ENCODE measurements around the gene ASTN2.

The ASTN2 gene

DNA sequence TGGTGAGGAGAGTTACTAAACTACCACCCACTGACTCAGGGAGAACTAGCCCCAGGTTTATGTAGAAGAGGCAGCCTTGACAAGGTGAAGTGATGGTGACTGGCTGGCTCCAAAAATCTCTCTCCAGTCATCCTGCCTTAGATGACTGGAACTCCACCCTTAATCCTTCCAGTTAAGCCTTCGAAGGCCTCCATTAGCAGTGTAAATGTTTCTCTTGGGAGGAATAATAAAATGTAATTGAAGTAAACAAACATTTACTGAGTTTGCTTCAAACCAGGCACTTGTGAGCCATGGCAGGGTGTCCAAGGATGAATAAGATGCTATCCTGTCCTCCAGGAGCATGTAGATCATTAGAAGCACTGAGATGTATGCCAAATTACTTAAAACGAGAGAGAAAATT is 35.5 kb downstream of the ASTN2 start:
- Histone ChIP-seq H3K27me3 (ENCODE audit: control insufficient read depth, low read length) (no peaks in the 10 kb centered on the region), H4K20me1 (ENCODE audit: control insufficient read depth, insufficient read depth, low read depth, low read length) (no peaks in the 10 kb centered on the region), H3K36me3 (ENCODE audit: control insufficient read depth, low read length) (peaks cover 17% of the 10 kb centered on the region), H3K27ac (ENCODE audit: low read depth, low read length) (no peak overlapping the region), H3K79me2 (ENCODE audit: control insufficient read depth, low read length) (peaks cover 32% of the 10 kb centered on the region), H3K4me2 (ENCODE audit: low read length) (no peak overlapping the region), H3K4me3 (ENCODE audit: low read length) (no peak overlapping the region), H3K9me2 (replicated peaks; ENCODE audit: control insufficient read depth, low read length) (no peaks in the 10 kb centered on the region), H3K9me3 (ENCODE audit: control insufficient read depth, insufficient read depth, low read length) (no peaks in the 10 kb centered on the region), H3K4me1 (ENCODE audit: control insufficient read depth, low read length) (peaks cover 11% of the 10 kb centered on the region), H3F3A (ENCODE audit: control insufficient read depth, insufficient read depth) (no peaks in the 10 kb centered on the region)
- TF ChIP-seq, protein P1, sequence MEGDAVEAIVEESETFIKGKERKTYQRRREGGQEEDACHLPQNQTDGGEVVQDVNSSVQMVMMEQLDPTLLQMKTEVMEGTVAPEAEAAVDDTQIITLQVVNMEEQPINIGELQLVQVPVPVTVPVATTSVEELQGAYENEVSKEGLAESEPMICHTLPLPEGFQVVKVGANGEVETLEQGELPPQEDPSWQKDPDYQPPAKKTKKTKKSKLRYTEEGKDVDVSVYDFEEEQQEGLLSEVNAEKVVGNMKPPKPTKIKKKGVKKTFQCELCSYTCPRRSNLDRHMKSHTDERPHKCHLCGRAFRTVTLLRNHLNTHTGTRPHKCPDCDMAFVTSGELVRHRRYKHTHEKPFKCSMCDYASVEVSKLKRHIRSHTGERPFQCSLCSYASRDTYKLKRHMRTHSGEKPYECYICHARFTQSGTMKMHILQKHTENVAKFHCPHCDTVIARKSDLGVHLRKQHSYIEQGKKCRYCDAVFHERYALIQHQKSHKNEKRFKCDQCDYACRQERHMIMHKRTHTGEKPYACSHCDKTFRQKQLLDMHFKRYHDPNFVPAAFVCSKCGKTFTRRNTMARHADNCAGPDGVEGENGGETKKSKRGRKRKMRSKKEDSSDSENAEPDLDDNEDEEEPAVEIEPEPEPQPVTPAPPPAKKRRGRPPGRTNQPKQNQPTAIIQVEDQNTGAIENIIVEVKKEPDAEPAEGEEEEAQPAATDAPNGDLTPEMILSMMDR (IDR thresholded peaks at IDR 0.05; ENCODE audit: low read depth, low read length, poor library complexity, severe bottlenecking) = no peak
- no peak for TF ChIP-seq EZH2phosphoT487 (IDR thresholded peaks at IDR 0.05; ENCODE audit: borderline replicate concordance, low read length)

DNA sequence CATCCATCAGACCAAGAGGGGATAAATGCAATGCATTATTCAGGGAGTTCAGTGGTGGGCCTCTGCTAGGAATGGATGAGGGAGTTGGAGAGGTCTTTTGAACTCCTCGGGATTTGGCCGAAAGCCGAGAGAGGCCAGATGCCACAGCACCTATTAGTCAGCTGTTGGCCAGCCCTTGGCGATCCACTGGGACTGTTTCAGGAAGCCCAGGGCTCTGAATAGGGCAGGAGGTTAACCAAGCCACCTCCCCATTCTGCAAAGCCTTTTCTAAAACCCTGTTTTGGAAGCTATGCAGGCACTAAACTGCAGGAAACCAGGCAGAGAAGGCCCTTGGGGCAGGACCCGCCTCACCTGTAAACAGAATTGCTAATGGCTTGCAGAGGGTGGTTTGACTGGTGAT is 37.8 kb downstream of the ASTN2 start:
- no peak for TF ChIP-seq EZH2phosphoT487 (IDR thresholded peaks at IDR 0.05; ENCODE audit: borderline replicate concordance, low read length)
- TF ChIP-seq, protein P1 (IDR thresholded peaks at IDR 0.05; ENCODE audit: low read depth, low read length, poor library complexity, severe bottlenecking) = no peak
- peaks cover 38% of the 10 kb centered on the region for H3K79me2 ChIP-seq (ENCODE audit: control insufficient read depth, low read length)
- H3K27ac ChIP-seq (ENCODE audit: low read depth, low read length) = no peak overlapping the region
- H3K27me3 ChIP-seq (ENCODE audit: control insufficient read depth, low read length) = no peaks in the 10 kb centered on the region
- no peaks in the 10 kb centered on the region for H3F3A ChIP-seq (ENCODE audit: control insufficient read depth, insufficient read depth)
- no peak overlapping the region for H3K4me2 ChIP-seq (ENCODE audit: low read length)
- no peaks in the 10 kb centered on the region for H3K4me1 ChIP-seq (ENCODE audit: control insufficient read depth, low read length)
- H3K4me3 ChIP-seq (ENCODE audit: low read length) = no peak overlapping the region
- no peaks in the 10 kb centered on the region for H4K20me1 ChIP-seq (ENCODE audit: control insufficient read depth, insufficient read depth, low read depth, low read length)
- H3K9me2 ChIP-seq (replicated peaks; ENCODE audit: control insufficient read depth, low read length) = no peaks in the 10 kb centered on the region
- H3K36me3 ChIP-seq (ENCODE audit: control insufficient read depth, low read length) = peaks cover 15% of the 10 kb centered on the region
- H3K9me3 ChIP-seq (ENCODE audit: control insufficient read depth, insufficient read depth, low read length) = no peaks in the 10 kb centered on the region

DNA sequence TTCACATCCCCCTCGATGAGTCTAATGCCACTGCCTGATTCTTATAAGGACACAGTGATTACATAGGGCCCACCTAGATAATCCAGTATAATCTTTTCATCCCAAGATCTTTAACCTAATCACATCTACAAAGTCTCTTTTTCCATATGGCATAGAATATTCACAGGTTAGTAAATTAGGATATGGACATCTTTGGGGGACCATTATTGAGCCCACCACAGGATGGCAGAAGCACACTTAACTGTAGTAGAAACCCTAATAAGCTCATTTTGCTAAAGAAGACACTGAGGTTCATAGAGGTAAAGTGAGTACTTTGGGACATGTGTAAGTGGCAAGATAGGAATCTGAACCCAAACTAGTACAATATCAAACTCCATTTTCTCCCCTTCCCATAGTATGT is 38.9 kb downstream of the ASTN2 start:
- H3K4me3 ChIP-seq (ENCODE audit: low read length) = no peak overlapping the region
- H3K4me1 ChIP-seq (ENCODE audit: control insufficient read depth, low read length) = no peaks in the 10 kb centered on the region
- TF ChIP-seq, protein P1 (IDR thresholded peaks at IDR 0.05; ENCODE audit: low read depth, low read length, poor library complexity, severe bottlenecking) = no peak
- no peak for TF ChIP-seq EZH2phosphoT487 (IDR thresholded peaks at IDR 0.05; ENCODE audit: borderline replicate concordance, low read length)

More for the DNA sequence above, 38.9 kb downstream of the ASTN2 start:
- Histone ChIP-seq H3K27ac (ENCODE audit: low read depth, low read length) (no peak overlapping the region), H3K79me2 (ENCODE audit: control insufficient read depth, low read length) (peaks cover 47% of the 10 kb centered on the region), H3K27me3 (ENCODE audit: control insufficient read depth, low read length) (no peaks in the 10 kb centered on the region), H4K20me1 (ENCODE audit: control insufficient read depth, insufficient read depth, low read depth, low read length) (no peaks in the 10 kb centered on the region), H3K4me2 (ENCODE audit: low read length) (no peak overlapping the region), H3K36me3 (ENCODE audit: control insufficient read depth, low read length) (peaks cover 17% of the 10 kb centered on the region), H3F3A (ENCODE audit: control insufficient read depth, insufficient read depth) (no peaks in the 10 kb centered on the region), H3K9me2 (replicated peaks; ENCODE audit: control insufficient read depth, low read length) (no peaks in the 10 kb centered on the region), H3K9me3 (ENCODE audit: control insufficient read depth, insufficient read depth, low read length) (no peaks in the 10 kb centered on the region)

Data from DOHH2 (cell line).